Activated naive CD4-positive, alpha-beta T cell treated with anti-CD3 and anti-CD28 coated beads for 36 hours (primary cell): ENCODE results near the gene ITGA2. TPM values are rescaled to one million over a fixed set of nuclear protein-coding genes. Genes with fewer than 3 reads are reported as not detected.
A peak's percentile ranks its signal among the peaks of the same experiment; 100 is the strongest.

Experiments used
- CTCF ChIA-PET: fragments of 350-600 bp; sonication (Branson Sonifier 250); formaldehyde crosslinking; loops from one replicate; lab custom pipeline; 2021; ENCODE audit warnings: antibody characterized with exemption; lab: Charles Lee
- DNase-seq: peaks from one replicate; pipeline ENCODE4 v3.0.0-alpha.2; 2020
- H3K27ac Mint-ChIP-seq: one replicate; pipeline ENCODE4 v1.8.0; 2021; ENCODE audit warnings: mild to moderate bottlenecking, mixed read lengths
- H3K27me3 Mint-ChIP-seq: one replicate; pipeline ENCODE4 v1.8.0; 2021; ENCODE audit warnings: low read depth, mixed read lengths
- H3K36me3 Mint-ChIP-seq: one replicate; pipeline ENCODE4 v1.8.0; 2021; ENCODE audit warnings: low read depth, mixed read lengths
- H3K4me1 Mint-ChIP-seq: one replicate; pipeline ENCODE4 v1.8.0; 2021; ENCODE audit warnings: low read depth, mixed read lengths
- H3K4me3 Mint-ChIP-seq: one replicate; pipeline ENCODE4 v1.8.0; 2021; ENCODE audit warnings: mild to moderate bottlenecking, moderate library complexity, mixed read lengths
- H3K9me3 Mint-ChIP-seq: one replicate; pipeline ENCODE4 v1.8.0; 2021; ENCODE audit warnings: mixed read lengths
- intact Hi-C: fragments of 100-400 bp; cut with micrococcal nuclease; formaldehyde crosslinking; loops from one replicate; pipeline ENCODE4 v1.15.1; 2023
- total RNA-seq, 2 experiments: library from RNA; stranded (reverse); gene quantifications; one replicate each; pipeline ENCODE4 v1.2.3, GENCODE V29; 2021

ITGA2 gene
- total RNA-seq, 2 experiments from 2014 or later: 2.0 to 2.1 TPM

DNA sequence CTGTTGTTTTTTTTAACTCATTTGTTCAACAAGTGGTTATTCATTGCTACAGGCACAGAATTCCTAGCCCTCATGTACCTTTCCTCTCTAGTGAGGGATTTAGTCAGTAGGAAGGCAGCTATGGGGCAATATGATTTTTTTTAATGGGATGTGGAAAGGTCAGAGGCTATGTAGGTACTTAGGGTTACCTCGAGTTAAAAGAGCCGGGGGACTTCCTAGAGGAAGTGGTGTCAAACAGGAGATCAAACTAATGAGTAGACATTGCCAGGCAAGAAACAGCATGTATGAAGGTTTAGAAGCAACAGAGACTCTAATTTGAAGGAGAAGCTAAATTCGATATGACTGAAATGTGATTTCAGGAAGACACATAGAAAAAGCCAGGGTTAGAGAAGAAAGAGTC is 50.7 kb downstream of the ITGA2 start:
- intact Hi-C loops: loop anchor here (2.0 kb wide), 2 partner anchors 51 to 91 kb away; partner anchors contain the start of gene ITGA2
- DNase-seq: peak; percentile 26
- no peaks in the 10 kb centered on the region for H3K9me3 Mint-ChIP-seq
- peaks cover 6% of the 10 kb centered on the region for H3K27me3 Mint-ChIP-seq
- no peak overlapping the region for H3K27ac Mint-ChIP-seq
- peaks cover 30% of the 10 kb centered on the region for H3K4me1 Mint-ChIP-seq
- no peak overlapping the region for H3K4me3 Mint-ChIP-seq
- CTCF ChIA-PET: interaction anchor here (0.7 to 1.4 kb wide), 2 partner anchors 46 to 49 kb away, joined by 3 to 4 read pairs; no protein-coding TSS in a partner anchor
- no peaks in the 10 kb centered on the region for H3K36me3 Mint-ChIP-seq

DNA sequence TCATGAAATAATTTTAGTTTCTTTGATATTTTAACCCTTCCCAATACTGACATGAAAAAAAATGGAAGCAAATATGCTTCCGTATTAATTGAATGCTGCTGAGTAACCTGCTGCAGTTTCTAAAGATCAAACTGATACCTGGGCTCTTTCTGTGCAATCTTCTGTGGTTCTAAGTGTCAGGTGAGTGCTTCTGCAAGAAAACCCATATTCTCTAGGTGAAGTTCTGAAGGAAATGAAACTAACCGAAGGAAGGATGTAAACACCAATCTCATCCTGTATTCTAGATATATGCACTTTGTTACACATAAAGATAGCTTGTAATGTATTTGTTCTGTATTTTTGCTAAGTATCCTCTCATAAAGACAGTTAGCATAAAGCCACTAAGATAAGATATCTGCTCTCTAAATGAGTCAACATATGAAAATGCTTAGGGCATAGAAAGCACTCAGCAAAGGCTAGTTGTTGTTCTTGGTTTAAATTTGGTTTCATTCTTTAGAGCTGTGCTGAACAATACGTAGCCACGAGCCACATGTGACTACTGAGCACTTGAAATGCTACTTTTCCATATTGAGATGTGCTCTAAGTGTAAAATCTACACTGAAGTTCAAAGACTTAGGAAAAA is 52.0 kb downstream of the ITGA2 start:
- H3K4me1 Mint-ChIP-seq: peaks cover 35% of the 10 kb centered on the region
- intact Hi-C loops: loop anchor here (1.0 to 2.0 kb wide), 7 partner anchors 10 to 92 kb away; partner anchors contain the start of genes ITGA2 and MOCS2
- CTCF ChIA-PET: interaction anchor here (0.6 to 2.1 kb wide), 7 partner anchors 9 to 93 kb away, joined by 3 to 6 read pairs (median 3); no protein-coding TSS in a partner anchor
- no peaks in the 10 kb centered on the region for H3K36me3 Mint-ChIP-seq
- no peak overlapping the region for H3K4me3 Mint-ChIP-seq
- no peaks in the 10 kb centered on the region for H3K9me3 Mint-ChIP-seq
- DNase-seq: peak; percentile 22
- H3K27me3 Mint-ChIP-seq: peaks cover 6% of the 10 kb centered on the region
- H3K27ac Mint-ChIP-seq: no peak overlapping the region

DNA sequence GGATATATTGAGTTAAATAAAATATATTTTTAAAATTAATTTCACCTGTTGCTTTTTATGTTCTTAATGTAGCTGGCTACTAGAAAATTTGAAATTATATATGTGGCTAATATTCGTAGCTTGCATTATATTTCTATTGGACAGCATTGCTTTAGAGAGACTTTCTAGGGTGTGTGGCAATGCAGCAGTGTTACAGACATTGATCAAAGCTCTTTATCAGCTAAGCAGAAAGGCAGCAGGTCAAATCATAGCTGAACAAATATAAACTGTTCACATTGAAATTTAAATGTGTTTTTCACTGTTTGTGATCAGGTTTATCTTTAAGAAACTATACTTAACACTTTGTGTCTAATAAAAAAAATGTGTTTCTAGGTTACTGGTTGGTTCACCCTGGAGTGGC is 52.6 kb downstream of the ITGA2 start:
- Mint-ChIP-seq H3K4me3 (no peak overlapping the region), H3K4me1 (peaks cover 40% of the 10 kb centered on the region), H3K9me3 (no peaks in the 10 kb centered on the region), H3K36me3 (no peaks in the 10 kb centered on the region), H3K27me3 (peaks cover 6% of the 10 kb centered on the region), H3K27ac (no peak overlapping the region)
- no peak for DNase-seq
- intact Hi-C loops: loop anchor here (1.0 to 2.0 kb wide), 7 partner anchors 10 to 93 kb away; partner anchors contain the start of genes ITGA2 and MOCS2
- CTCF ChIA-PET: interaction anchor here (0.9 to 2.1 kb wide), 6 partner anchors 10 to 93 kb away, joined by 3 to 6 read pairs (median 4); no protein-coding TSS in a partner anchor

DNA sequence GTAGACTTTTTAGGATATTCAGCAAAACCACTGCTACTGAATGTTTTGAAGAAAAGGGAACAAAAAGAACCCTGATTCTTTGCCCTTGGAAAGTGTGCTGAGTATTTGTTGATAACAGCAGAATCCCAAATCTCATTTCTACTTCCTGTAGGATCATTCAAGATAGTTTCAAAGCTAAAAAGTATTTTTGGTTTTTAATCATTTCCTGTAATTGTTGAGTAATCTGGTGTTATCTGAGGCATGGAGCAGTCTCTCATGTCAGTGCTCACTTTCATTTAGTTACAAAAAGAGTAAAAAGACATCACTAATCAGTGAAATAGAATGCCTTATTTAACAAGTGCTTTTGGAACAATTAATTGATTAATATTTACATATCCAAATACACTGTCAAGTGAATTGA is 56.1 kb downstream of the ITGA2 start:
- Mint-ChIP-seq H3K27me3 (peaks cover 6% of the 10 kb centered on the region), H3K27ac (no peak overlapping the region), H3K4me3 (no peak overlapping the region), H3K4me1 (peaks cover 44% of the 10 kb centered on the region), H3K9me3 (no peaks in the 10 kb centered on the region), H3K36me3 (no peaks in the 10 kb centered on the region)
- CTCF ChIA-PET: interaction anchor here (1.0 kb wide), 1 partner anchor 57 kb away, joined by 3 read pairs; no protein-coding TSS in a partner anchor
- DNase-seq: no peak
- intact Hi-C loops: loop anchor here (1.0 kb wide), 2 partner anchors 14 to 24 kb away; no protein-coding TSS in a partner anchor

DNA sequence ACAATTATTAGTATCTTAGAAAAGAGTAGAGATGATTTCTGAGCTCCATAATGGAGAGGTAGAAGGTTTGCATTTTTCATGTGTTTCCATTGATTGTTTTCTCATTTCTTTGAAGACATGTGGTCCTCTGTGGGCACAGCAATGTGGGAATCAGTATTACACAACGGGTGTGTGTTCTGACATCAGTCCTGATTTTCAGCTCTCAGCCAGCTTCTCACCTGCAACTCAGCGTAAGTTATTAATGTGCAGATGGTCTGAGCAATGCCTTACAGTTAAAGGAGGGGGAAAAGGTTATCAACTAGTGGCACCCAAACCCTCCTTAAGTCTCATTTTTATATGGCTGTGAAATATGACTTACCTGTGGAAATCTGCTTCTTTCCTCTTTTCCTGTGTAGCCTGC is 59.1 kb downstream of the ITGA2 start:
- no peak for DNase-seq
- Mint-ChIP-seq H3K4me3 (no peak overlapping the region), H3K4me1 (peaks cover 28% of the 10 kb centered on the region), H3K9me3 (no peaks in the 10 kb centered on the region), H3K27ac (no peak overlapping the region), H3K27me3 (no peaks in the 10 kb centered on the region), H3K36me3 (no peaks in the 10 kb centered on the region)
- CTCF ChIA-PET: interaction anchor here (0.6 to 1.0 kb wide), 3 partner anchors 9 to 28 kb away, joined by 3 read pairs; no protein-coding TSS in a partner anchor
- intact Hi-C loops: no loop called here

DNA sequence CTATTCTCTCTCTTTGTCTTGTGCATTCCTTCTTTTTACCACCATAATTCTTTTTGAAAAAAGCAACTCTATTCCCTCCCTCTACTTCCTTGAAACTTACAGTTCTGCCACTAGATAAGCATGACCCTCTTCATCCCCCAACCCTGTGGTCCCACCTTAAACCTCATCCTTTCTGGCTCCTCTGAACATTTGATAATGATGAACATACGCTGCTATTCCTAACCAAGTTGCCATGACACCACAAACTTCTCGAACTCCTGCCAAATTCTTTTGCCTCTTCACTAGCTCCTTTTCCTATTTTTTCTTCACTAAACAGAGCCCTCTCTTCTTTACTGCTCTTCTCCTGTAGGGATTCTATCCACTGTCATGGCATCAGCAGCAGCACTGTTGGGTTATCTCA is 63.3 kb downstream of the ITGA2 start:
- Mint-ChIP-seq H3K9me3 (no peaks in the 10 kb centered on the region), H3K4me3 (no peak overlapping the region), H3K27ac (no peak overlapping the region), H3K36me3 (no peaks in the 10 kb centered on the region), H3K4me1 (peaks cover 13% of the 10 kb centered on the region), H3K27me3 (no peaks in the 10 kb centered on the region)
- CTCF ChIA-PET: no interaction called here
- DNase-seq: no peak
- intact Hi-C loops: no loop called here

DNA sequence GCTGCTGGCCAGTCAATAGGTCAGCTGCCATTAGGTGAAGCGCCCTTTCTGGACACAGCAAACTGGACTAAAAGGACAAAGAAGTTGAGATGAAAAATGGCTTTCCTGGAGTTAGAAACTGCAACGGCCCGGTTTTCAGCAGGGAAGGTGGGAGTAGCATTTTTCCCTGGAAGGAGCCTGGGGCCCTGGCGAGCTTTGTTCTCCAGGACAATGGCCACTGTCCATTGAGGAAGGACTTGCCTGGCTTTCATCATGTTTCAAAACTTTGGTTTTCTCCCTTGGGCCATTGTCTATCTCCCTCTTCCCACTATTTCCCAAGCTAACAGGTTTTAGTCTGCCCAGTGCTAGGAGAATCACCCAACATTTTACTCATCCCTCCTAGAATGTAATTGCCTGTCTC is 64.2 kb downstream of the ITGA2 start:
- no peak for DNase-seq
- H3K4me3 Mint-ChIP-seq: no peak overlapping the region
- no peaks in the 10 kb centered on the region for H3K9me3 Mint-ChIP-seq
- no peak overlapping the region for H3K27ac Mint-ChIP-seq
- CTCF ChIA-PET: no interaction called here
- intact Hi-C loops: no loop called here
- H3K27me3 Mint-ChIP-seq: peaks cover 1% of the 10 kb centered on the region
- H3K36me3 Mint-ChIP-seq: no peaks in the 10 kb centered on the region
- H3K4me1 Mint-ChIP-seq: peaks cover 7% of the 10 kb centered on the region

DNA sequence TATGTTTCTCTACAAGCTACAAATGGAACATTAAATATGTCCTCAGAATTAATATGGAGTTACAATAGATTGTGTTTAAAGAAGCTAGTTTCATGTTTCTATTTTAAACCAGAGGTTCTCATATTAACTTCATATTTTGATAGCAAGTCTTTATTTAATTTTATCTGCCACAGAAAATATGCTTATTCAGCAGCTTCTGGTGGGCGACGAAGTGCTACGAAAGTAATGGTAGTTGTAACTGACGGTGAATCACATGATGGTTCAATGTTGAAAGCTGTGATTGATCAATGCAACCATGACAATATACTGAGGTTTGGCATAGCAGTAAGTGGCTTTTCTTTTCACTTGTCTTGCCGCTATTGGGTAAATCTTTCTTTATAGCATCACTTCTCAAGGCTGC is 66.2 kb downstream of the ITGA2 start:
- no peak for DNase-seq
- Mint-ChIP-seq H3K4me3 (no peak overlapping the region), H3K36me3 (no peaks in the 10 kb centered on the region), H3K27me3 (peaks cover 2% of the 10 kb centered on the region), H3K4me1 (no peaks in the 10 kb centered on the region), H3K27ac (no peak overlapping the region), H3K9me3 (no peaks in the 10 kb centered on the region)
- CTCF ChIA-PET: no interaction called here
- intact Hi-C loops: no loop called here

DNA sequence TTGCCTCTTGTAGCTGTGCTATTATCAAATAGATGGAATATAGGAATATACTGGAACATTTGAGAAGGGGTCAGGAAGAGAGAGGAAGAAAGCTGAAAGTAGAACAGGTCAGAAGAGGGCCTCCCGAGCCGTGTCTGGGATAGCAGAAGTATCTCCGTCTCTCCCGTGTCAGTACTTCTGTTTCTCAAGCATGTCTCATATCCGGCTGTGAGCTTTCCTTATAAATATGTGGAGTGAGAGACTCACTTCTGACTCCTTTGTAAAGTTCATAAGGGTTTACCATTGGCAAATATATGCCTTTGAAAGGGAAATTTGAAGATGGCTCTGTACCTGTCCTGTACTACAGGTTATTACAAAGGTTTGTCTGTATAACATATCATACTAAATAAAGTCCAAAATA is 70.1 kb downstream of the ITGA2 start:
- Mint-ChIP-seq H3K9me3 (no peaks in the 10 kb centered on the region), H3K27me3 (peaks cover 2% of the 10 kb centered on the region), H3K27ac (no peak overlapping the region), H3K4me3 (no peak overlapping the region), H3K4me1 (no peaks in the 10 kb centered on the region), H3K36me3 (no peaks in the 10 kb centered on the region)
- CTCF ChIA-PET: interaction anchor here (0.7 kb wide), 1 partner anchor 34 kb away, joined by 3 read pairs; no protein-coding TSS in a partner anchor
- intact Hi-C loops: no loop called here
- DNase-seq: no peak

DNA sequence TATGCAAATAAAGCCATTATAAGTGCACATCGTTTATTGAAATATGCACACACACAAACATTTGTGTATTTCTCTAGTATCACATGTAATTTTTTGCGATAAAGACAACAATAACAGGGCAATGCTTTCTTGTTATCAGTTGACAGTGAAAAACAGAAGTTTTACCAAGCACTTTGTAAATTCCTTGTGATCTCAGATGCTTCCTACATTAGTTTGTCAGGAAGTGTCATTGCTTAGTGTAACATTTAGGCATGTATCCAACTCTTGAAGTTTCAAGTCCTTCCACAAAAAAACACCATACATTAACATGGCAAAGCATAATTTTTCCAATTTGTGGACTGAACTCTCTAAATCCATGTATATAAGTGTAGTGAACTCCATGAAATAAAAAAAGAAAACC is 74.0 kb downstream of the ITGA2 start:
- Mint-ChIP-seq H3K36me3 (no peaks in the 10 kb centered on the region), H3K9me3 (no peaks in the 10 kb centered on the region)

DNA sequence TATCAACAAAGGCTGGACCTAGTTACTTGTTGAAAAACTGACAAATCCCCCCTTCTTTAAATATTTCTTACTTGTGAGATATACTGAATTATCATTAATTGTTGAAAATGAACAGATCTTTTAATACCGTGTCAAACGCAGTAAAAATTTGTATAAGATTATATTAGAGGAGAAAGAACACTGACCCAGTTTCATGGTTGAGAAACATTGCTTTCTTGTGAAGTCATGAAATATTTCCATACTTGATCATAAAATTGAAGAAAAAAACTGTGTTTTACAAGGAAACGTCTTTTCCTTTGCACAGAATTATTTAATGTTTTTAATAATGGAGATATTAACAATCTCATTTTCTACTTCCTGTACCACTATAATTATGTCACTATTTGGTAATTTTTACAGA is 74.6 kb downstream of the ITGA2 start:
- H3K27me3 Mint-ChIP-seq: no peaks in the 10 kb centered on the region
- intact Hi-C loops: no loop called here
- DNase-seq: no peak
- CTCF ChIA-PET: no interaction called here
- peaks cover 3% of the 10 kb centered on the region for H3K4me1 Mint-ChIP-seq
- H3K27ac Mint-ChIP-seq: no peak overlapping the region
- no peaks in the 10 kb centered on the region for H3K36me3 Mint-ChIP-seq
- no peak overlapping the region for H3K4me3 Mint-ChIP-seq
- H3K9me3 Mint-ChIP-seq: no peaks in the 10 kb centered on the region

More for the DNA sequence above, 74.0 kb downstream of the ITGA2 start:
- peaks cover 3% of the 10 kb centered on the region for H3K4me1 Mint-ChIP-seq
- CTCF ChIA-PET: no interaction called here
- no peak overlapping the region for H3K27ac Mint-ChIP-seq
- DNase-seq: no peak
- H3K4me3 Mint-ChIP-seq: no peak overlapping the region
- peaks cover 2% of the 10 kb centered on the region for H3K27me3 Mint-ChIP-seq
- intact Hi-C loops: no loop called here

DNA sequence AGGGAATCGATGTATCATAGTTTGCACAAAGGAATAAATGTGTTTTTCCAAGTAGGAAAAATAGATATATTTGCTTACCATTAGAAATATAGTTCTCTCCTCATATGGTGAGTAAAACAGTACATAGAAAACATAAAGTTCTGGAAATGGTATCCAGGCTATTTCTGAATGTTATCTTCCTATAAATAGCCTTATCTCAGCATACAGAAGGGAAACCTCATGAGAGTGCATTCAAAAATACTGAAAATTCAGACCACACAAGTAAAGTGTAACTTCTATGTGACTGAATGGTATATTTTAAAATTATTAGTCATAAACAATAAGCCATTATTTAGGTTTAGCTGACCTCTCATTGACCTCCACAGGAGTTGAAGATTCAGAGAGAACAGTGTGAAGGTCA is 76.9 kb downstream of the ITGA2 start:
- CTCF ChIA-PET: no interaction called here
- Mint-ChIP-seq H3K27ac (no peak overlapping the region), H3K9me3 (no peaks in the 10 kb centered on the region), H3K4me1 (peaks cover 15% of the 10 kb centered on the region), H3K4me3 (no peak overlapping the region), H3K27me3 (no peaks in the 10 kb centered on the region), H3K36me3 (no peaks in the 10 kb centered on the region)
- no peak for DNase-seq
- intact Hi-C loops: no loop called here

DNA sequence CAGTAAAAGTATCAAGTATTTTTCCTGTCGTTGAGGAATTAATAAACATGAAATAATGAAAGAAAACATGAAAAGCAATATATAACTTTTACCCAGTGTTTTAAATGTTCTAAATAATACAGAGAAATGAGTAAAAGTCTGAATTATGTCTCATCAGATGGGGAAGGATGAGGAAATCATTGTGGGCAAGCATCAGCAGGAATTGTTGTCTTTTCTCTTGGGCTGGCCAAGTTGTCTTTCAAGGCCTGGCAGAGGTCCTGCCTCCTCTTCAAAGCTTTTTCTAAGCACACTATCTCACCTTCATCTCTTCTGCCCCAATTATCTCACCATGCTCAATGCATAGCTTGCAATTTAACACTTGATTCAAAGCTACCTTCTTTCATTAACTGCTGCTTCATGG is 78.5 kb downstream of the ITGA2 start:
- Mint-ChIP-seq H3K27ac (no peak overlapping the region), H3K27me3 (no peaks in the 10 kb centered on the region), H3K36me3 (no peaks in the 10 kb centered on the region), H3K9me3 (no peaks in the 10 kb centered on the region), H3K4me3 (no peak overlapping the region), H3K4me1 (peaks cover 15% of the 10 kb centered on the region)
- CTCF ChIA-PET: interaction anchor here (1.1 to 3.0 kb wide), 2 partner anchors 32 to 119 kb away, joined by 3 to 11 read pairs; no protein-coding TSS in a partner anchor
- intact Hi-C loops: loop anchor here (2.0 kb wide), 1 partner anchor 599 kb away; no protein-coding TSS in a partner anchor
- DNase-seq: no peak
